Glutamatergic neuron (in vitro differentiated cells): ENCODE results near the gene LONRF2. TPM values are rescaled to one million over a fixed set of nuclear protein-coding genes. Genes with fewer than 3 reads are reported as not detected.
A peak's percentile ranks its signal among the peaks of the same experiment; 100 is the strongest.

Experiments
- DNase-seq: peaks from one replicate; pipeline ENCODE4 v3.0.0; 2022
- H3K27ac Mint-ChIP-seq: one replicate; pipeline ENCODE4 v1.8.0; 2020; ENCODE audit warnings: mild to moderate bottlenecking, mixed read lengths, inconsistent platforms; ENCODE audit not compliant: unreplicated experiment
- H3K27me3 Mint-ChIP-seq: one replicate; pipeline ENCODE4 v1.8.0; 2020; ENCODE audit warnings: mild to moderate bottlenecking, moderate library complexity, mixed read lengths, inconsistent platforms; ENCODE audit not compliant: unreplicated experiment
- H3K36me3 Mint-ChIP-seq: one replicate; pipeline ENCODE4 v1.8.0; 2020; ENCODE audit warnings: mild to moderate bottlenecking, mixed read lengths, inconsistent platforms; ENCODE audit not compliant: unreplicated experiment
- H3K4me1 Mint-ChIP-seq: one replicate; pipeline ENCODE4 v1.8.0; 2020; ENCODE audit warnings: mild to moderate bottlenecking, low read depth, mixed read lengths, inconsistent platforms; ENCODE audit not compliant: unreplicated experiment
- H3K4me3 Mint-ChIP-seq: one replicate; pipeline ENCODE4 v1.8.0; 2020; ENCODE audit warnings: mild to moderate bottlenecking, mixed read lengths, inconsistent platforms; ENCODE audit not compliant: unreplicated experiment
- H3K9me3 Mint-ChIP-seq: one replicate; pipeline ENCODE4 v1.8.0; 2020; ENCODE audit warnings: mild to moderate bottlenecking, moderate library complexity, mixed read lengths, inconsistent platforms; ENCODE audit not compliant: unreplicated experiment
- total RNA-seq: library from RNA; stranded (reverse); fragmentation: NEBNext Ultra II Directional; extraction: Animal tissue kit (Norgen Biotek cat#: 25700); gene quantifications from one replicate; pipeline ENCODE4 v1.2.1, GENCODE V29; 2021; ENCODE audit not compliant: unreplicated experiment
- TF ChIP-seq, protein P1 (sequence below): fragments of 200-600 bp; sonication (generic); IDR thresholded peaks from one replicate; pipeline ENCODE4 v1.5.0; 2021; ENCODE audit not compliant: partially characterized antibody, unreplicated experiment

Gene LONRF2
- total RNA-seq, 1 donor from 2014 or later = 1.3 TPM

DNA sequence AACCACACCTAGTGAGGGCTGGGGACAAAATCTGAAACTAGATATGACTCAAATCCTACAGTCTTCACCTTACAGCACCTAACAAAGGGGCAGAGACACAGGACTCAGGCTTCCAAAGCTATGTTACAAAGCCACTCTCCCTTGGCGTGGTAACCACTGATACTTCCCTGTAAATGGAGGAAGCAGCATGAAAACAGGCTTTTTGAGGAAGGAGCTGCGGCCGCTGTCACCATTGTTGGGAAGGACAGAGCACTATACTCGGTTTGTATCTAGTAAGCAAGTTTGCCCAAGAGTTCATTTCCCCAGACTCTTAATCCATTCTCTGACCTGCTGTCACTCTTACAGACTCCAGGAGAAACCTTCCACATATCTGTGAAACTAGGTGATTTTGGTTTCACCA lies 60.3 kb downstream of the LONRF2 start:
- no peak overlapping the region for H3K27ac Mint-ChIP-seq
- no peaks in the 10 kb centered on the region for H3K9me3 Mint-ChIP-seq
- no peak for DNase-seq
- TF ChIP-seq, protein P1, sequence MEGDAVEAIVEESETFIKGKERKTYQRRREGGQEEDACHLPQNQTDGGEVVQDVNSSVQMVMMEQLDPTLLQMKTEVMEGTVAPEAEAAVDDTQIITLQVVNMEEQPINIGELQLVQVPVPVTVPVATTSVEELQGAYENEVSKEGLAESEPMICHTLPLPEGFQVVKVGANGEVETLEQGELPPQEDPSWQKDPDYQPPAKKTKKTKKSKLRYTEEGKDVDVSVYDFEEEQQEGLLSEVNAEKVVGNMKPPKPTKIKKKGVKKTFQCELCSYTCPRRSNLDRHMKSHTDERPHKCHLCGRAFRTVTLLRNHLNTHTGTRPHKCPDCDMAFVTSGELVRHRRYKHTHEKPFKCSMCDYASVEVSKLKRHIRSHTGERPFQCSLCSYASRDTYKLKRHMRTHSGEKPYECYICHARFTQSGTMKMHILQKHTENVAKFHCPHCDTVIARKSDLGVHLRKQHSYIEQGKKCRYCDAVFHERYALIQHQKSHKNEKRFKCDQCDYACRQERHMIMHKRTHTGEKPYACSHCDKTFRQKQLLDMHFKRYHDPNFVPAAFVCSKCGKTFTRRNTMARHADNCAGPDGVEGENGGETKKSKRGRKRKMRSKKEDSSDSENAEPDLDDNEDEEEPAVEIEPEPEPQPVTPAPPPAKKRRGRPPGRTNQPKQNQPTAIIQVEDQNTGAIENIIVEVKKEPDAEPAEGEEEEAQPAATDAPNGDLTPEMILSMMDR = no peak
- no peaks in the 10 kb centered on the region for H3K27me3 Mint-ChIP-seq
- H3K36me3 Mint-ChIP-seq = no peaks in the 10 kb centered on the region
- no peaks in the 10 kb centered on the region for H3K4me1 Mint-ChIP-seq
- no peak overlapping the region for H3K4me3 Mint-ChIP-seq

DNA sequence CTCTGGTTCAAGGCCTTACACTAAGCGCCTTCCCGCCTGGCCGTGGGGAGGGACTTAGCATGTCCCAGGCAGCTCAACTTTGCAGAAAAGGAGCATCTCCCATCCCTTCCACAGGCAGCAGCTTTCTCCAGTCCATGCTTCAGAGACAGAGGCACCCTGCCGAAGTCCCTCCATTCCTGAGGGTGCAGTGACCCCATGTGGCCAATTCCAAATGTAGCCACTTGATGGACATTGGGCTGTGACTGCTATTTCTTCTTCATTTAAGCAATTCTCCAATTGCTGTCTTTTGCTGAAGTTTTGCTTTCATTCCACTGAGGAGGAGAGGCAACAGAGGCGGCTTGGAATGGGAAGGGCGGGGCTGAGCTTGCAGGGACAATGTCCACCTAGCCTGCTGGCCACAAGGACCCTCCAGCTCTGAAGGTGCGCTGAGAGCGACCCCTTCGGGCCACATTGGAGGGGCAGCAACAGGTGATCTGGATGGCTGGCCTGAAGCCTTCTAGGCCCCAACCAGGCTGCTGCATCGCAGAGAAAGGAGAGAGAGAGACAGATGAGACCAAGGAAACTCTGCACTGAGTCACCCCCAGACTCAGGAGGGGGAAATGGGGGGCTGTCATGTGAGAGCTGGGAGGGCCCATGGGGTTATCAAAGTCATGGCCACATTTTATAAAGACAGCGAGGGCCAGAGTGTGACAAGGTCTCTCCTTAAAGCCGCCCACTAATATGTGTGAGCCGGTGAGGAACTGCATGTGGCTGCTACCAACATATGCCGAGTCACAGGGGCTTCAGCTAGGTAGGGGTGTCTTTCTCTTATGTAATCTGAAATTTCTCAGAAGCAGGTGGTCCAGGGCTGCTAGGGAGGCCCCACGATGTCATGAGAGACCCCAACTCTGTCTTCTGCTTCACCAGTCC lies 61.3 kb downstream of the LONRF2 start:
- H3K27ac Mint-ChIP-seq = no peak overlapping the region
- TF ChIP-seq, protein P1 = peak; percentile 74
- no peaks in the 10 kb centered on the region for H3K9me3 Mint-ChIP-seq
- H3K27me3 Mint-ChIP-seq = no peaks in the 10 kb centered on the region
- H3K36me3 Mint-ChIP-seq = no peaks in the 10 kb centered on the region
- peak; percentile 82 for DNase-seq
- H3K4me3 Mint-ChIP-seq = no peak overlapping the region
- H3K4me1 Mint-ChIP-seq = no peaks in the 10 kb centered on the region

DNA sequence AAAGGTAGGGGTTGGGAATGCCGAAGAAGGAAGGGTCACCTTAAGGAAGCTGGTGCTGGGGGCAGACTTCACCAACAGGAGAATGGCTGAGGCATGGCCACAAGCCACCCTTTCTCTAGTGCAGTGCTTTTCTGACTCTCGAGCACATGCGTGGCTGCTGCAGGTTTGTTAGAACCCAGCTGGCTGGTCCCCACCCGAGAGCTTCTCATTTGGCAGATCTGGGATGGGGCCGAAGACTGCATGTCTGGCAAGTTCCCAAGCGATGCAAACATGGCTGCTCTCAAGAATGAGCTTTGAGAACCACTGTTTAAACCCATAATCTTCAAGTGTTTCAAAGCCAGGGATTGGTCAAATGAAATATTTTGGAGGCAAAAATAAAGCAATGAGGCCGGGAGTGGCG lies 63.2 kb downstream of the LONRF2 start:
- no peak overlapping the region for H3K27ac Mint-ChIP-seq
- DNase-seq = no peak
- no peaks in the 10 kb centered on the region for H3K4me1 Mint-ChIP-seq
- no peak overlapping the region for H3K4me3 Mint-ChIP-seq
- H3K9me3 Mint-ChIP-seq = no peaks in the 10 kb centered on the region
- H3K27me3 Mint-ChIP-seq = no peaks in the 10 kb centered on the region
- no peaks in the 10 kb centered on the region for H3K36me3 Mint-ChIP-seq
- TF ChIP-seq, protein P1 = no peak

DNA sequence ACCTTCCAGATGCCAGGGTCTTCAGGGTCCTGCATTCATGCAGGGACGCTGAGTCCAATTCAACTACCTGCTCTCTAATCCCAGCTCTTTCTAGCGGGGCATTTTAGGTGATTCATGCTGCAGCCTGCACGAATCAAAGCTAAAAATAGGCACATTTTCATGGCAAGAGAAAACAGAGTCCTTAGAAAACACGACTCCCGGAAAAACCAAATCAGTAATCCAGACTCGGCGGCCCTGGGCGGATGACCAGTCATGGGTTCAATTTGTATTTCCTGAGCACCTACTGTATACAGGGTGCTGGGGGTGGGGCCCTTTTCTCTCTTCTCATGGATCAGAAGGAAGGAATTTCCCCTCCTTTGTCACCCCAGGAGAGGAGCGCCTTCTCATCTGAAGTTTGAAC lies 64.4 kb downstream of the LONRF2 start:
- Mint-ChIP-seq H3K27me3 (no peaks in the 10 kb centered on the region), H3K4me3 (no peak overlapping the region), H3K27ac (no peak overlapping the region), H3K9me3 (no peaks in the 10 kb centered on the region), H3K4me1 (peaks cover under 1% of the 10 kb centered on the region), H3K36me3 (no peaks in the 10 kb centered on the region)
- DNase-seq = no peak
- TF ChIP-seq, protein P1 = no peak

DNA sequence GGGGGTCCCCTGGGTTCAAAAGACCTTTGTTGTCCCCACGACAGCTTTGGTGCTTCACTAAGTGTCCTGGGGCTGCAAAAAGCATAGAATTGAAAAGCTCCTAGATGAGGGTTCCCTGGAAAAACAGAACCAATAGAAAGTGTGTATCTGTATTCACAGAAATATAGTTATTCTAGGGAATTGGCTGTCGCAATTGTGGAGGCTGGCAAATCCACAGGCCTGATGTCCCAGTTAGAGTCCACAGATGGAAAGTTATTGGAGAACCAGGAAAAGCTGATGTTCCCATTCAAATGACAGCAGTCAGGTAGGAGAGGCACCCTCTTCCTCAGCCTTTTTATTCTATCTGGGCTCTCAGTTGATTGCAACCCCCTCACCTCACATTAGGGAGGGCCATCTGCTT lies 65.5 kb downstream of the LONRF2 start:
- Mint-ChIP-seq H3K9me3 (peaks cover 1% of the 10 kb centered on the region), H3K27me3 (peaks cover 2% of the 10 kb centered on the region), H3K36me3 (no peaks in the 10 kb centered on the region), H3K27ac (no peak overlapping the region), H3K4me3 (no peak overlapping the region), H3K4me1 (peaks cover 2% of the 10 kb centered on the region)
- no peak for DNase-seq
- TF ChIP-seq, protein P1 = no peak
